ENCODE data around the gene EVC2.

DNA sequence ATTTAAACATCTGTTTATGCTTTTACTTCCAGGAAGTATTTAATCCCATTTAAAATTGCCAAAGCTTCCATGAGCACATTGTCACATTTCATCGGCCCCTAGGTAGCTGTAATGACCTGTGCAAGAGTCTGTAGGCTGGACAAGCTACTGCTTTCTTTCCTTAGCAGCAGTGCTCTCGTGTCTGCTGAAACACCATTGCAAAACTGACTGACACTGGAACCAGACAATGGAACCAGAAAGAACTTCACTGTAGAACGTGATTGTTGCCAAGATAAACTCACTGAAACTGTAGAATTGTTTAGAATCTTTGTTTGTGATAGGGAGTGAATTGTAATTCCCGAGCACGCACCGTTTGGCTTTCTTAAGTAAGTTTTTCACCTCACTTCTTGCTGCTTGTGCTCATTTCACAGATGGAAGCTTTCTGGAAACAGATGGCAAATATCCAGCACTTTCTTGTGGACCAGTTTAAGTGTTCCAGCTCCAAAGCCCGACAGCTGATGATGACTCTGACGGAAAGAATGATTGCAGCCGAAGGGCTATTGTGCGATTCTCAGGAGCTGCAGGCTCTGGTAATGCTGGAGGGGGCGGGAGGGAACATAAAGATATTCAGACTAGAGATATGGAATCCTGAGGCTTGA is 39.5 kb upstream of the EVC2 start:
- TF ChIP-seq CTCF (IDR thresholded peaks at IDR 0.05; ENCODE audit: poor library complexity, severe bottlenecking) (no peak), POLR2AphosphoS5 (IDR thresholded peaks at IDR 0.05) (no peak), RAD21 (conservative IDR thresholded peaks at IDR 0.05) (no peak), MXI1 (conservative IDR thresholded peaks at IDR 0.05; ENCODE audit: poor library complexity, severe bottlenecking) (no peak), EZH2 (IDR thresholded peaks at IDR 0.05; ENCODE audit: borderline replicate concordance, insufficient read depth, low read length, poor library complexity, severe bottlenecking) (no peak), SMC3 (conservative IDR thresholded peaks at IDR 0.05; ENCODE audit: poor library complexity) (no peak), EP300 (conservative IDR thresholded peaks at IDR 0.05; ENCODE audit: poor library complexity, severe bottlenecking) (no peak), TAF1 (IDR thresholded peaks at IDR 0.05; ENCODE audit: low read depth) (no peak)
- TF ChIP-seq, protein P1, sequence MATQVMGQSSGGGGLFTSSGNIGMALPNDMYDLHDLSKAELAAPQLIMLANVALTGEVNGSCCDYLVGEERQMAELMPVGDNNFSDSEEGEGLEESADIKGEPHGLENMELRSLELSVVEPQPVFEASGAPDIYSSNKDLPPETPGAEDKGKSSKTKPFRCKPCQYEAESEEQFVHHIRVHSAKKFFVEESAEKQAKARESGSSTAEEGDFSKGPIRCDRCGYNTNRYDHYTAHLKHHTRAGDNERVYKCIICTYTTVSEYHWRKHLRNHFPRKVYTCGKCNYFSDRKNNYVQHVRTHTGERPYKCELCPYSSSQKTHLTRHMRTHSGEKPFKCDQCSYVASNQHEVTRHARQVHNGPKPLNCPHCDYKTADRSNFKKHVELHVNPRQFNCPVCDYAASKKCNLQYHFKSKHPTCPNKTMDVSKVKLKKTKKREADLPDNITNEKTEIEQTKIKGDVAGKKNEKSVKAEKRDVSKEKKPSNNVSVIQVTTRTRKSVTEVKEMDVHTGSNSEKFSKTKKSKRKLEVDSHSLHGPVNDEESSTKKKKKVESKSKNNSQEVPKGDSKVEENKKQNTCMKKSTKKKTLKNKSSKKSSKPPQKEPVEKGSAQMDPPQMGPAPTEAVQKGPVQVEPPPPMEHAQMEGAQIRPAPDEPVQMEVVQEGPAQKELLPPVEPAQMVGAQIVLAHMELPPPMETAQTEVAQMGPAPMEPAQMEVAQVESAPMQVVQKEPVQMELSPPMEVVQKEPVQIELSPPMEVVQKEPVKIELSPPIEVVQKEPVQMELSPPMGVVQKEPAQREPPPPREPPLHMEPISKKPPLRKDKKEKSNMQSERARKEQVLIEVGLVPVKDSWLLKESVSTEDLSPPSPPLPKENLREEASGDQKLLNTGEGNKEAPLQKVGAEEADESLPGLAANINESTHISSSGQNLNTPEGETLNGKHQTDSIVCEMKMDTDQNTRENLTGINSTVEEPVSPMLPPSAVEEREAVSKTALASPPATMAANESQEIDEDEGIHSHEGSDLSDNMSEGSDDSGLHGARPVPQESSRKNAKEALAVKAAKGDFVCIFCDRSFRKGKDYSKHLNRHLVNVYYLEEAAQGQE (IDR thresholded peaks at IDR 0.05; ENCODE audit: borderline replicate concordance): no peak
